K562 (cell line): ENCODE data around the gene IPP. TPM values are rescaled to one million over a fixed set of nuclear protein-coding genes. Genes with fewer than 3 reads are reported as not detected.

Experiments
- CCAR2 ChIP-seq: fragments of 200-400 bp; formaldehyde crosslinking; IDR thresholded peaks from 2 replicates; pipeline ENCODE4 v1.6.1; 2017; ENCODE audit warnings: mild to moderate bottlenecking, low read depth, low read length
- DMBX1 ChIP-seq: fragments of 250-450 bp; sonication (Bioruptor Pico); IDR thresholded peaks from 2 replicates; pipeline ENCODE4 v1.8.0; 2022; ENCODE audit warnings: inconsistent platforms, mild to moderate bottlenecking, moderate library complexity, borderline replicate concordance
- JUND ChIP-seq, 2 experiments: IDR thresholded peaks; 2 replicates in 1 of 2; 3 replicates in 1 of 2; pipeline ENCODE4 v1.6.1; 2011; ENCODE audit warnings: borderline replicate concordance in 2 of 2, low read depth in 2 of 2, low read length in 2 of 2, improper control_type of control experiment in 1 of 2, missing biosample characterization in 1 of 2, missing genetic modification characterization in 1 of 2, missing genetic modification reagents in 1 of 2
- KDM5B ChIP-seq: fragments of 200-600 bp; sonication (generic); IDR thresholded peaks from 2 replicates; pipeline ENCODE4 v1.6.1; 2012; ENCODE audit warnings: low read depth, mild to moderate bottlenecking, moderate library complexity, low read length, control low read depth, inconsistent platforms; ENCODE audit not compliant: insufficient replicate concordance
- L3MBTL2 ChIP-seq: fragments of 450-650 bp; IDR thresholded peaks from 2 replicates; pipeline ENCODE4 v1.6.1; 2016; ENCODE audit warnings: mild to moderate bottlenecking, moderate library complexity
- MEF2A ChIP-seq: IDR thresholded peaks from 2 replicates; pipeline ENCODE4 v1.6.1; 2011; ENCODE audit warnings: low read depth, mild to moderate bottlenecking, low read length, moderate library complexity; ENCODE audit not compliant: control insufficient read depth
- MEF2D ChIP-seq: conservative IDR thresholded peaks from 2 replicates; pipeline ENCODE4 v1.6.1; 2016; ENCODE audit warnings: low read depth, missing genetic modification characterization, missing compliant biosample characterization
- NFE2 ChIP-seq: IDR thresholded peaks from 2 replicates; pipeline ENCODE4 v1.6.1; 2014; ENCODE audit warnings: antibody characterized with exemption, low read depth
- POLR3G ChIP-seq: IDR thresholded peaks from 2 replicates; pipeline ENCODE4 v1.6.1; 2011; ENCODE audit not compliant: insufficient read length, insufficient replicate concordance; ENCODE audit errors: extremely low read depth
- RBM14 ChIP-seq: fragments of 200-400 bp; formaldehyde crosslinking; IDR thresholded peaks from 2 replicates; pipeline ENCODE4 v1.6.1; 2018; ENCODE audit warnings: low read depth, mild to moderate bottlenecking, low read length, moderate library complexity, borderline replicate concordance; ENCODE audit not compliant: insufficient read depth
- RFX1 ChIP-seq: fragments of 450-650 bp; IDR thresholded peaks from 2 replicates; pipeline ENCODE4 v1.6.1; 2016; ENCODE audit warnings: mild to moderate bottlenecking, moderate library complexity
- SIN3B ChIP-seq: fragments of 450-650 bp; IDR thresholded peaks from 2 replicates; pipeline ENCODE4 v1.6.1; 2017; ENCODE audit warnings: low read depth, mild to moderate bottlenecking, moderate library complexity
- SRSF9 ChIP-seq: fragments of 200-400 bp; formaldehyde crosslinking; IDR thresholded peaks from 2 replicates; pipeline ENCODE4 v1.6.1; 2017; ENCODE audit warnings: low read depth, low read length, borderline replicate concordance
- TRIM24 ChIP-seq, 2 experiments: fragments of 450-650 bp; IDR thresholded peaks; 2 replicates each; pipeline ENCODE4 v1.6.1; 2016
- ZBTB17 ChIP-seq: fragments of 450-650 bp; formaldehyde crosslinking; IDR thresholded peaks from 2 replicates; pipeline ENCODE4 v1.4.0; 2020; ENCODE audit warnings: mild to moderate bottlenecking
- ZKSCAN8 ChIP-seq: fragments of 200-800 bp; sonication (Bioruptor generic); IDR thresholded peaks from 2 replicates; pipeline ENCODE4 v1.6.1; 2016; ENCODE audit warnings: missing genetic modification characterization, missing compliant biosample characterization
- ZNF3 ChIP-seq: fragments of 250-450 bp; sonication (Bioruptor Pico); IDR thresholded peaks from 2 replicates; pipeline ENCODE4 v1.5.0; 2021; ENCODE audit warnings: mild to moderate bottlenecking, moderate library complexity
- ZNF395 ChIP-seq: fragments of 200-800 bp; sonication (Bioruptor generic); IDR thresholded peaks from 2 replicates; pipeline ENCODE4 v1.6.1; 2017; ENCODE audit warnings: missing genetic modification characterization, missing compliant biosample characterization
- ZNF668 ChIP-seq: fragments of 250-450 bp; sonication (Bioruptor Pico); IDR thresholded peaks from 2 replicates; pipeline ENCODE4 v1.8.0; 2022; ENCODE audit warnings: mild to moderate bottlenecking, inconsistent platforms
- polyA plus RNA-seq, 8 experiments: library from polyadenylated mRNA; depleted of rRNA in 4 of 8; stranded (reverse) in 5 of 8; unstranded in 3 of 8; fragments of >200 nt; fragmentation: Nextera tagmentation in 2 of 8; fragmentation: Illumina TruSeq in 1 of 8; extraction: Ambion mirVana in 2 of 8; extraction: Trizol in 1 of 8; gene quantifications; 2 replicates each; pipeline versions ENCODE4 v1.2.1 to v1.2.3, GENCODE V29; 2011 to 2014; ENCODE audit warnings: inconsistent platforms in 1 of 8, missing spikeins in 1 of 8
- total RNA-seq, 7 experiments: library from RNA; depleted of rRNA in 6 of 7; stranded (reverse); fragments of >200 nt in 6 of 7; fragmentation: Illumina TruSeq in 2 of 7; extraction: Trizol in 2 of 7; gene quantifications; 2 replicates each; pipeline versions ENCODE4 v1.2.1 to v1.2.3, GENCODE V29; 2011 to 2021; ENCODE audit warnings: low replicate concordance in 1 of 7
- TF ChIP-seq, protein P1 (sequence below), 2 experiments: fragments of 250-450 bp in 1 of 2; fragments of 450-650 bp in 1 of 2; sonication (Bioruptor Pico) in 1 of 2; IDR thresholded peaks; 2 replicates each; pipeline versions ENCODE4 v1.6.1 to v1.8.0; 2016 to 2021; ENCODE audit warnings: mild to moderate bottlenecking in 2 of 2, moderate library complexity in 2 of 2, missing compliant biosample characterization in 1 of 2, missing genetic modification characterization in 1 of 2
- TF ChIP-seq, protein P2 (sequence below): fragments of 250-450 bp; sonication (Bioruptor Pico); IDR thresholded peaks from 2 replicates; pipeline ENCODE4 v1.4.0; 2020
- TF ChIP-seq, protein P3 (sequence below): fragments of 450-650 bp; IDR thresholded peaks from 2 replicates; pipeline ENCODE4 v1.6.1; 2016; ENCODE audit warnings: borderline replicate concordance

Gene IPP
- total and polyA plus RNA-seq, 9 of the 15 experiments (the other 6 are each of a cell fraction or from before 2014, with no cell fraction given): 6.9 to 15.1 (median 9.7) TPM

DNA sequence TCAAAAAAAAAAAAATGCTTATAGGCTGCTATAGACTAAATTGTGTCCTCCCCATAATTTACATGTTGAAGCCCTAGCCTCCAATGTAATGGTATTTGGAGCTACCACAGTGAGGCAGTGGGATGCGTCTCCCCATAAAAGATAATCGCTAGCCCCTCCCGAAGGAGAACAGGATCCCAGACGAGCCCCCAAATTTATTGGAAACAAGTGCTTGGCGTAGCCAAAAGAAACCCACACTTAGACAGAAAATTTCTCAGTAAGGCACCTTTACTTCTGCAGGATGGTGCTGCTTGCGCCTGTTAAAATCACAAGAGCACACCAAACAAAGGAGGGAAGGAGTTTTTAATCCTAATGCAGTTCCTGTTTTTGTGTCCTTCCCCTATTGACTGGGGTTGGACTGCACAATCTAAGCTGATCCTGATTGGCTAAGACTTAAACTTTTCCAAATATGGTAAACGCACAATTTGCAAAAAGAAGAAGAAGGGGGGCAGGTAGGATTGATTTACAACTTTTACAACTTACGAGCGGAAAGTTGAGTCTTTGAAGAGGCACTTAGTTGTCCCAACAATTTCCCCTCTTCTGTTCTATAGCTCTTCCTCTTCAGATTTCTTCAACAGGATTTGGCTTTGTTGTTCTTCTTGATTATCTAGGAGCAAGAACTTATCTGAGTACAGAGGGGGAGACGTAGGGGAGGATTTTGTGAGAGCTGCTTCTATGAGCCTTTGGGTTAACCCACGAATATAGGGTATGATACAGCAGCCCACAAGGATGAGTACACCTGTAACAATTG lies 3.0 kb upstream of the IPP start (continued):
- TF ChIP-seq SIN3B (no peak), CCAR2 (no peak), SRSF9 (no peak), L3MBTL2 (peak; percentile 64), ZKSCAN8 (CRISPR knock-in tag) (peak; percentile 22; the same call in 1 of the 2 replicates), DMBX1 (no peak), ZNF395 (CRISPR knock-in tag) (peak; percentile 65; the same call in 1 of the 2 replicates), ZBTB17 (0 out of 2 replicates have a peak, but pooled peaks have one; percentile 9), RFX1 (no peak), TRIM24 (IDR thresholded peaks at IDR 0.05) (0 out of 4 replicates have a peak, but pooled peaks of 1 of the 2 experiments have one; percentile 6), RBM14 (no peak), MEF2A (no peak), MEF2D (no peak; the same call in 1 of the 2 replicates), JUND (IDR thresholded peaks at IDR 0.05; ENCODE audit: borderline replicate concordance, low read depth, low read length) (peak; percentile 39), JUND (tag; IDR thresholded peaks at IDR 0.05; ENCODE audit: borderline replicate concordance, low read depth, low read length) (0 out of 3 replicates have a peak, but pooled peaks have one; percentile 1), NFE2 (no peak), KDM5B (peak; percentile 76), ZNF668 (no peak), POLR3G (no peak), ZNF3 (CRISPR knock-in tag) (no peak)
- TF ChIP-seq, protein P1, sequence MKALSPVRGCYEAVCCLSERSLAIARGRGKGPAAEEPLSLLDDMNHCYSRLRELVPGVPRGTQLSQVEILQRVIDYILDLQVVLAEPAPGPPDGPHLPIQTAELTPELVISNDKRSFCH (CRISPR knock-in tag; IDR thresholded peaks at IDR 0.05): no peak
- TF ChIP-seq, protein P1 (tag; IDR thresholded peaks at IDR 0.05): 0 out of 2 replicates have a peak, but pooled peaks have one; percentile 27
- TF ChIP-seq, protein P2, sequence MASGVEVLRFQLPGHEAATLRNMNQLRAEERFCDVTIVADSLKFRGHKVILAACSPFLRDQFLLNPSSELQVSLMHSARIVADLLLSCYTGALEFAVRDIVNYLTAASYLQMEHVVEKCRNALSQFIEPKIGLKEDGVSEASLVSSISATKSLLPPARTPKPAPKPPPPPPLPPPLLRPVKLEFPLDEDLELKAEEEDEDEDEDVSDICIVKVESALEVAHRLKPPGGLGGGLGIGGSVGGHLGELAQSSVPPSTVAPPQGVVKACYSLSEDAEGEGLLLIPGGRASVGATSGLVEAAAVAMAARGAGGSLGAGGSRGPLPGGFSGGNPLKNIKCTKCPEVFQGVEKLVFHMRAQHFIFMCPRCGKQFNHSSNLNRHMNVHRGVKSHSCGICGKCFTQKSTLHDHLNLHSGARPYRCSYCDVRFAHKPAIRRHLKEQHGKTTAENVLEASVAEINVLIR (CRISPR knock-in tag): no peak
- TF ChIP-seq, protein P3, sequence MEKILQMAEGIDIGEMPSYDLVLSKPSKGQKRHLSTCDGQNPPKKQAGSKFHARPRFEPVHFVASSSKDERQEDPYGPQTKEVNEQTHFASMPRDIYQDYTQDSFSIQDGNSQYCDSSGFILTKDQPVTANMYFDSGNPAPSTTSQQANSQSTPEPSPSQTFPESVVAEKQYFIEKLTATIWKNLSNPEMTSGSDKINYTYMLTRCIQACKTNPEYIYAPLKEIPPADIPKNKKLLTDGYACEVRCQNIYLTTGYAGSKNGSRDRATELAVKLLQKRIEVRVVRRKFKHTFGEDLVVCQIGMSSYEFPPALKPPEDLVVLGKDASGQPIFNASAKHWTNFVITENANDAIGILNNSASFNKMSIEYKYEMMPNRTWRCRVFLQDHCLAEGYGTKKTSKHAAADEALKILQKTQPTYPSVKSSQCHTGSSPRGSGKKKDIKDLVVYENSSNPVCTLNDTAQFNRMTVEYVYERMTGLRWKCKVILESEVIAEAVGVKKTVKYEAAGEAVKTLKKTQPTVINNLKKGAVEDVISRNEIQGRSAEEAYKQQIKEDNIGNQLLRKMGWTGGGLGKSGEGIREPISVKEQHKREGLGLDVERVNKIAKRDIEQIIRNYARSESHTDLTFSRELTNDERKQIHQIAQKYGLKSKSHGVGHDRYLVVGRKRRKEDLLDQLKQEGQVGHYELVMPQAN: no peak
